ENCODE results near the gene EML5. TPM values are rescaled to one million over a fixed set of nuclear protein-coding genes. Genes with fewer than 3 reads are reported as not detected.

EML5 gene
- total RNA-seq, 1 experiment from 2014 or later = 1.8 TPM

GRCh38 chr14:88791629-88792472 is 902 bp downstream of the EML5 start (continued):
- TF ChIP-seq EGR1 (IDR thresholded peaks at IDR 0.05; ENCODE audit: low read depth) = no peak

GRCh38 chr14:88791252-88791621 is 1.5 kb downstream of the EML5 start:
- ATAC-seq (no peak), DNase-seq (ENCODE audit: low read depth, low spot score) (no peak)
- no peaks in the 10 kb centered on the region for H4K20me1 ChIP-seq (ENCODE audit: insufficient read depth)
- no peak overlapping the region for H3K9ac ChIP-seq (ENCODE audit: low read length)
- peaks cover 0 to 16% of the 10 kb centered on the region in 2 experiments; a peak in 1 of 4 replicates for H3K4me1 ChIP-seq (ENCODE audit: control insufficient read depth in 1 of 2, insufficient read depth in 2 of 2, low read length in 2 of 2)
- H3K27ac ChIP-seq (ENCODE audit: low read depth, low read length) = no peak overlapping the region
- no peaks in the 10 kb centered on the region for H3K27me3 ChIP-seq (ENCODE audit: insufficient read depth, low read length)
- TF ChIP-seq EGR1 (IDR thresholded peaks at IDR 0.05; ENCODE audit: low read depth) (no peak), ZFX (IDR thresholded peaks at IDR 0.05) (no peak), CBX3 (IDR thresholded peaks at IDR 0.05; ENCODE audit: low read depth) (no peak), FOSL1 (IDR thresholded peaks at IDR 0.05; ENCODE audit: low read depth) (no peak), ATF3 (IDR thresholded peaks at IDR 0.05) (no peak), TCF7L2 (IDR thresholded peaks at IDR 0.05; ENCODE audit: borderline replicate concordance, extremely low read depth, insufficient read depth, insufficient read length) (no peak), RAD21 (IDR thresholded peaks at IDR 0.05; ENCODE audit: low read depth) (no peak), ELF1 (IDR thresholded peaks at IDR 0.05; ENCODE audit: borderline replicate concordance, low read depth) (no peak)
- TF ChIP-seq, protein P1, sequence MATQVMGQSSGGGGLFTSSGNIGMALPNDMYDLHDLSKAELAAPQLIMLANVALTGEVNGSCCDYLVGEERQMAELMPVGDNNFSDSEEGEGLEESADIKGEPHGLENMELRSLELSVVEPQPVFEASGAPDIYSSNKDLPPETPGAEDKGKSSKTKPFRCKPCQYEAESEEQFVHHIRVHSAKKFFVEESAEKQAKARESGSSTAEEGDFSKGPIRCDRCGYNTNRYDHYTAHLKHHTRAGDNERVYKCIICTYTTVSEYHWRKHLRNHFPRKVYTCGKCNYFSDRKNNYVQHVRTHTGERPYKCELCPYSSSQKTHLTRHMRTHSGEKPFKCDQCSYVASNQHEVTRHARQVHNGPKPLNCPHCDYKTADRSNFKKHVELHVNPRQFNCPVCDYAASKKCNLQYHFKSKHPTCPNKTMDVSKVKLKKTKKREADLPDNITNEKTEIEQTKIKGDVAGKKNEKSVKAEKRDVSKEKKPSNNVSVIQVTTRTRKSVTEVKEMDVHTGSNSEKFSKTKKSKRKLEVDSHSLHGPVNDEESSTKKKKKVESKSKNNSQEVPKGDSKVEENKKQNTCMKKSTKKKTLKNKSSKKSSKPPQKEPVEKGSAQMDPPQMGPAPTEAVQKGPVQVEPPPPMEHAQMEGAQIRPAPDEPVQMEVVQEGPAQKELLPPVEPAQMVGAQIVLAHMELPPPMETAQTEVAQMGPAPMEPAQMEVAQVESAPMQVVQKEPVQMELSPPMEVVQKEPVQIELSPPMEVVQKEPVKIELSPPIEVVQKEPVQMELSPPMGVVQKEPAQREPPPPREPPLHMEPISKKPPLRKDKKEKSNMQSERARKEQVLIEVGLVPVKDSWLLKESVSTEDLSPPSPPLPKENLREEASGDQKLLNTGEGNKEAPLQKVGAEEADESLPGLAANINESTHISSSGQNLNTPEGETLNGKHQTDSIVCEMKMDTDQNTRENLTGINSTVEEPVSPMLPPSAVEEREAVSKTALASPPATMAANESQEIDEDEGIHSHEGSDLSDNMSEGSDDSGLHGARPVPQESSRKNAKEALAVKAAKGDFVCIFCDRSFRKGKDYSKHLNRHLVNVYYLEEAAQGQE (IDR thresholded peaks at IDR 0.05; ENCODE audit: low read depth) = no peak
- no peaks in the 10 kb centered on the region for H3K9me2 ChIP-seq (ENCODE audit: insufficient read depth)
- H3K36me3 ChIP-seq (ENCODE audit: control insufficient read depth in 1 of 2, insufficient read depth in 2 of 2, low read length in 2 of 2) = no peaks in the 10 kb centered on the region
- peak overlapping the region; percentile 89 for H3K4me2 ChIP-seq (ENCODE audit: low read length)
- intact Hi-C loops (cut with micrococcal nuclease) = no loop called here
- POLR2A ChIA-PET = no interaction called here
- H3K79me2 ChIP-seq (ENCODE audit: insufficient read depth, low read length) = no peaks in the 10 kb centered on the region
- RAD21 ChIA-PET (ENCODE audit: low non-redundant PET in 1 of 2, low total read pairs in 2 of 2, uncharacterized antibody in 2 of 2, unreplicated experiment in 2 of 2) = interaction anchor here in 1 of 2 experiments (1.0 kb wide), 1 partner anchor 124 kb away, joined by 3 read pairs; no protein-coding TSS in a partner anchor
- TSS peak; percentile 51 for BruUV-seq (replicated peaks)
- no peaks in the 10 kb centered on the region for H3K9me3 ChIP-seq (ENCODE audit: control insufficient read depth in 1 of 2, insufficient read depth in 1 of 2, low read depth in 1 of 2, low read length in 2 of 2)
- no peak overlapping the region for H2AFZ ChIP-seq (ENCODE audit: low read depth, low read length, poor library complexity, severe bottlenecking)
- CTCF ChIA-PET = no interaction called here
- no peak overlapping the region; a peak in 1 of 4 replicates for H3K4me3 ChIP-seq (replicated peaks in 1 of 2; ENCODE audit: low read depth in 1 of 2, low read length in 2 of 2)
